GM23338 (cell line): ENCODE results near the gene KCNT2.

Experiments used
- CREB1 ChIP-seq: fragments of 250-450 bp; sonication (Bioruptor Pico); IDR thresholded peaks from 2 replicates; pipeline ENCODE4 v1.5.0; 2020; ENCODE audit warnings: low read depth, mild to moderate bottlenecking, moderate library complexity
- EZH2 ChIP-seq: fragments of 200-600 bp; sonication (generic); IDR thresholded peaks from one replicate; pipeline ENCODE4 v1.8.0; 2017; ENCODE audit warnings: antibody characterized with exemption, mild to moderate bottlenecking, low read depth; ENCODE audit not compliant: unreplicated experiment
- EZH2phosphoT487 ChIP-seq: fragments of 200-600 bp; sonication (generic); IDR thresholded peaks from one replicate; pipeline ENCODE4 v1.8.1; 2018; ENCODE audit warnings: antibody characterized with exemption; ENCODE audit not compliant: unreplicated experiment
- JUNB ChIP-seq: IDR thresholded peaks from one replicate; pipeline ENCODE4 v1.6.1; 2016; ENCODE audit warnings: antibody characterized with exemption; ENCODE audit not compliant: unreplicated experiment
- NANOG ChIP-seq: IDR thresholded peaks from 2 replicates; pipeline ENCODE4 v1.6.1; 2016; ENCODE audit warnings: antibody characterized with exemption, borderline replicate concordance
- POLR2AphosphoS5 ChIP-seq: IDR thresholded peaks from 2 replicates; pipeline ENCODE4 v1.6.1; 2016; ENCODE audit warnings: antibody characterized with exemption, low read depth
- STAT1 ChIP-seq: IDR thresholded peaks from one replicate; pipeline ENCODE4 v1.6.1; 2016; ENCODE audit warnings: antibody characterized with exemption; ENCODE audit not compliant: unreplicated experiment
- TF ChIP-seq, protein P1 (sequence below), 2 experiments: fragments of 200-600 bp in 1 of 2; sonication (generic) in 1 of 2; conservative IDR thresholded peaks; 2 replicates each; pipeline versions ENCODE4 v1.5.1 to v1.6.1; 2016 to 2017; ENCODE audit warnings: antibody characterized with exemption in 2 of 2, low read depth in 2 of 2, mild to moderate bottlenecking in 2 of 2, moderate library complexity in 1 of 2
- TF ChIP-seq, protein P2 (sequence below): IDR thresholded peaks from one replicate; pipeline ENCODE4 v1.6.1; 2018; ENCODE audit warnings: antibody characterized with exemption; ENCODE audit not compliant: unreplicated experiment

DNA sequence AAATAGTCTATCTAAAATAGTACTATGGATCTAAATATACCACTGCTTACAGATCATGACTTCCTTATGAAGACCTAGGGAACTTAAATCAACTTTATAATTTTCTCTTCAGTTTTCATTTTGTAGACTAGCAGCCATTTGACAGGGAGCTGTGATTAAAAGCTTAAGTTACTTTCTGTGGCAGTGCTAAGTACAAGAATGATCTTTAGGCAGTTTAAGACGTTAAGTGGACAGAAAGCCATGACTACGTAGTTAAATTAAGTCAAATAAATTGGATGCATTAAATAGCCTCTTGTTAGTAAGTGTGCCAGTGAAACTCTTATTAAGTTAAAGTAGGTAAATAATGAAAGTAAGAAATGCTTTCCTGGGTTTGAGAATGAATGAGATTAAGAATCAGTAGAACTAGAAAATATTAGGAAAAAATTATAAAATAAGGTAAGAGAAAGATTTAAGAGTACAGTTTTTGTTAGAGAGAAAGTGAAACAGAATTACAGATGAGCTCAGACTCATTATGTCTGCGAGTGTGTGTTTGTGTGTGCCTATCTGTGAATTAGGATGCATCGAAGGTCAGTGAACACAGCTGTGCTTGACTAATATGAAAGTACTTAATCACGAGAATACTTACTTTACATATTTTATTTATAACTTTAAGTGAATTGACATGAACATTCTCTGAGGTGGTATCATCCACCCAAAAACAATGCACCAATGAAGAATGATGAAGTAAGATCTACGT, 336.9 kb downstream of the KCNT2 start:
- TF ChIP-seq, protein P1, sequence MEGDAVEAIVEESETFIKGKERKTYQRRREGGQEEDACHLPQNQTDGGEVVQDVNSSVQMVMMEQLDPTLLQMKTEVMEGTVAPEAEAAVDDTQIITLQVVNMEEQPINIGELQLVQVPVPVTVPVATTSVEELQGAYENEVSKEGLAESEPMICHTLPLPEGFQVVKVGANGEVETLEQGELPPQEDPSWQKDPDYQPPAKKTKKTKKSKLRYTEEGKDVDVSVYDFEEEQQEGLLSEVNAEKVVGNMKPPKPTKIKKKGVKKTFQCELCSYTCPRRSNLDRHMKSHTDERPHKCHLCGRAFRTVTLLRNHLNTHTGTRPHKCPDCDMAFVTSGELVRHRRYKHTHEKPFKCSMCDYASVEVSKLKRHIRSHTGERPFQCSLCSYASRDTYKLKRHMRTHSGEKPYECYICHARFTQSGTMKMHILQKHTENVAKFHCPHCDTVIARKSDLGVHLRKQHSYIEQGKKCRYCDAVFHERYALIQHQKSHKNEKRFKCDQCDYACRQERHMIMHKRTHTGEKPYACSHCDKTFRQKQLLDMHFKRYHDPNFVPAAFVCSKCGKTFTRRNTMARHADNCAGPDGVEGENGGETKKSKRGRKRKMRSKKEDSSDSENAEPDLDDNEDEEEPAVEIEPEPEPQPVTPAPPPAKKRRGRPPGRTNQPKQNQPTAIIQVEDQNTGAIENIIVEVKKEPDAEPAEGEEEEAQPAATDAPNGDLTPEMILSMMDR (conservative IDR thresholded peaks at IDR 0.05; ENCODE audit: low read depth in 2 of 2): no peak
- TF ChIP-seq EZH2 (no peak), EZH2phosphoT487 (no peak), POLR2AphosphoS5 (no peak), JUNB (no peak), CREB1 (no peak), NANOG (no peak), STAT1 (no peak)
- TF ChIP-seq, protein P2, sequence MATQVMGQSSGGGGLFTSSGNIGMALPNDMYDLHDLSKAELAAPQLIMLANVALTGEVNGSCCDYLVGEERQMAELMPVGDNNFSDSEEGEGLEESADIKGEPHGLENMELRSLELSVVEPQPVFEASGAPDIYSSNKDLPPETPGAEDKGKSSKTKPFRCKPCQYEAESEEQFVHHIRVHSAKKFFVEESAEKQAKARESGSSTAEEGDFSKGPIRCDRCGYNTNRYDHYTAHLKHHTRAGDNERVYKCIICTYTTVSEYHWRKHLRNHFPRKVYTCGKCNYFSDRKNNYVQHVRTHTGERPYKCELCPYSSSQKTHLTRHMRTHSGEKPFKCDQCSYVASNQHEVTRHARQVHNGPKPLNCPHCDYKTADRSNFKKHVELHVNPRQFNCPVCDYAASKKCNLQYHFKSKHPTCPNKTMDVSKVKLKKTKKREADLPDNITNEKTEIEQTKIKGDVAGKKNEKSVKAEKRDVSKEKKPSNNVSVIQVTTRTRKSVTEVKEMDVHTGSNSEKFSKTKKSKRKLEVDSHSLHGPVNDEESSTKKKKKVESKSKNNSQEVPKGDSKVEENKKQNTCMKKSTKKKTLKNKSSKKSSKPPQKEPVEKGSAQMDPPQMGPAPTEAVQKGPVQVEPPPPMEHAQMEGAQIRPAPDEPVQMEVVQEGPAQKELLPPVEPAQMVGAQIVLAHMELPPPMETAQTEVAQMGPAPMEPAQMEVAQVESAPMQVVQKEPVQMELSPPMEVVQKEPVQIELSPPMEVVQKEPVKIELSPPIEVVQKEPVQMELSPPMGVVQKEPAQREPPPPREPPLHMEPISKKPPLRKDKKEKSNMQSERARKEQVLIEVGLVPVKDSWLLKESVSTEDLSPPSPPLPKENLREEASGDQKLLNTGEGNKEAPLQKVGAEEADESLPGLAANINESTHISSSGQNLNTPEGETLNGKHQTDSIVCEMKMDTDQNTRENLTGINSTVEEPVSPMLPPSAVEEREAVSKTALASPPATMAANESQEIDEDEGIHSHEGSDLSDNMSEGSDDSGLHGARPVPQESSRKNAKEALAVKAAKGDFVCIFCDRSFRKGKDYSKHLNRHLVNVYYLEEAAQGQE: no peak
